SK-MEL-5 (cell line): ENCODE data around the gene SLC38A10. TPM values are rescaled to one million over a fixed set of nuclear protein-coding genes. Genes with fewer than 3 reads are reported as not detected.
"Not testable (repeated sequence)": the region's sequence is repeated elsewhere in the genome, so short reads cannot be mapped to it uniquely, and the experiment has no call there.

Experiments used
- DNase-seq: peaks from one replicate; pipeline ENCODE4 v3.0.0-alpha.2; 2016; ENCODE audit warnings: low read depth, low spot score
- in situ Hi-C: cut with HindIII; loops from 2 replicates; pipeline ENCODE4 v1.10.0; 2016; ENCODE audit warnings: low sequenced_read_pairs, high pct_unique_total_duplicates, low pct_unique_long_range_greater_than_20kb
- total RNA-seq: library from RNA; depleted of rRNA; stranded (reverse); fragments of >200 nt; shearing (Covaris generic); gene quantifications from 2 replicates; pipeline ENCODE4 v1.2.3, GENCODE V29; 2014

The SLC38A10 gene
- total RNA-seq, 1 experiment from 2014 or later: 189 TPM

DNA sequence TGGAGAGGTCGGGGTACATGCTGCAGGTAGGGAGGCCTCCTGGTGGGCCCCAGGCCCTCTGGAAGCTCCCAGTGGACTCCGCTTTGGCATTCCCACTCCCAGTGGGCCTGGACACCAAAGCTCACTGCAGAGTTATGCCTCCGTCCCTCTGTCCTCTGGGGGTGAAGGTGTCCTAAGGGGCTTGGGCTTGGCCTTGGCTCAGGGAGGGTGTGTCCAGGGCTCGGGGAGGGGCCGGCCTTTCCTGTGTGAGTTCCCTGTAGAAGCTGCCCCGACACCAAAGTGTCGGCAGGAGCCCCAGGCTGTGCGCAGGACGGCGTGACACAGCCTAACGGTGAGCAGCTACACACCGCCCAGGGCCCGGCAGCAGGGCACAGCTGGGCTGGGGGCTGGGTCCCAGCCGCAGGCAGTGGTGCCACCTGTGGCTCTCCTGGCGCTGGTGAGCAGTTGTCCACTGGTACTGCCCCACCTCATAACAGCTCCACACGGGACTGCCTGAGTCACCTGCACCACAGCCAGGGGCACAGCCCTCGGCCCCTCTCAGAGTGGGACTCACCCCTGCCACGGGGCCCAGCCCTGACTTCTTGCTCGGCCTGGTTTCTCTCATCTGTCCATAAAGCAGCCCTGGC, 62.4 kb downstream of the SLC38A10 start:
- no peak for DNase-seq
- in situ Hi-C loops: no loop called here

- DNase-seq: no peak
- in situ Hi-C loops: no loop called here
Observed at GRCh38 chr17:81231766-81232581, 63.1 kb downstream of the SLC38A10 start.

DNA sequence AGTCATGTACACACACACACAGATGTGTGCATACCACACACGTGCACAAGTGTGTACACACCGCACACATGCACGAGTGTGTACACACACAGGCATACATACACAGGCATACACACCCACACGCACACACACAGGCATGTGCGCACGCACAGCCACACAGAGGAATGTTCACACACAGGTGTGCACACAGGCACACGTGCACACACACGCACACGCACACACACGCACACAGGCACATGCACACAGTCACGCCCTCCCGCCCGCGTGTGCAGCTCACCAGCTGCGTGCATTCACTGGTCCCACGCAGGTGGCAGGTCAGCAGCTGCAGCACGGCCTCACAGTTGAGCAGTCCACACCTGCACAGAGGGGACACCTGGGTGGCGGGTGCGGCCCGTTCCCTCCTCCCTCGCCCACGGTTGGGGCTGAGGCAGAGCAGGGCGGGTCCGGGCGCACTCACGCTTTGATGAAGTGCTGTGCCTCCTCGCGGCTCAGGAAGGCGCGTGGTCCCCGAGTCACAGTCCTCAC, 63.9 kb downstream of the SLC38A10 start:
- no peak for DNase-seq
- in situ Hi-C loops: no loop called here

DNA sequence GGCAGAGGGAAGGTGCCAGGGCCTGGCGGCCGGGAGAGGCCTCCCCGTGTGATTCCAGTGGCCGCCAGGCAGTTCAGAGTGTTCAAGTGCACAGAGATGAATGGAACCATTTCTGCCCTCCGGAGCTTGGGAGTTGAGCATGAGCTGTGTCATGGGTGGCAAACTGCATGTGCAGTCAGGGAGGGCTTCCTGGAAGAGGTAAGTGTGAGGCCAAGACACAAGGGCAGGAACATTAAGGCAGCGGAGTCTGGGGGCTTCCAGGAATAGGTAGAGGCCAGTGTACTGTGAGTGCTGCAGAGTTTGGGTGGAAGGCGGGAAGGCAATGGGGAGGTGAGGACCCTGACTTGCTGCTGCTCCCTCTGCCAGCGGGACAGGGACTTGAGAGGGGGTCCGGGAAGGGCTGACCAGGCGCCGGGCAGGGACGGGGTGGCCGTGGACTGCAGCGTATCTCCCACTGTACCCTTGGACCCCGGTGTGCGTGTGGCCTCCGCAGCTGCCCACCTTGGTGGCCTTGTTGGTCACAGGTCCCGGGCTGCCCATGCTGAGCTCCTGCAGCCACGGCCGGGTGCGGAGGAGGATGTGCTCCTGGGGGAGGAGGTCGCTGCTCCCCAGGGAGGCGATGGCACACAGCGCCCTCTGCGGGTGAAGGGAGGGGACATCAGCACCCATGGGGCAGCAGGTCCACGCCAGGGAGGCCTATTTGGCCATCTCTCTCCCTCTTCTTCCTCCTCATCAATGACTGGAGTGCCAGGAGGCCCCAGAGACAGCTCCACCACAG, 64.9 kb downstream of the SLC38A10 start:
- peak; percentile 63 for DNase-seq
- in situ Hi-C loops: no loop called here

GRCh38 chr17:81229666-81229920, 65.5 kb downstream of the SLC38A10 start:
- in situ Hi-C loops: no loop called here
- DNase-seq: no peak

GRCh38 chr17:81228834-81229665, 66.1 kb downstream of the SLC38A10 start:
- in situ Hi-C loops: no loop called here
- no peak for DNase-seq

- in situ Hi-C loops: no loop called here
- no peak for DNase-seq
Observed at GRCh38 chr17:81228420-81228819, 66.7 kb downstream of the SLC38A10 start.

DNA sequence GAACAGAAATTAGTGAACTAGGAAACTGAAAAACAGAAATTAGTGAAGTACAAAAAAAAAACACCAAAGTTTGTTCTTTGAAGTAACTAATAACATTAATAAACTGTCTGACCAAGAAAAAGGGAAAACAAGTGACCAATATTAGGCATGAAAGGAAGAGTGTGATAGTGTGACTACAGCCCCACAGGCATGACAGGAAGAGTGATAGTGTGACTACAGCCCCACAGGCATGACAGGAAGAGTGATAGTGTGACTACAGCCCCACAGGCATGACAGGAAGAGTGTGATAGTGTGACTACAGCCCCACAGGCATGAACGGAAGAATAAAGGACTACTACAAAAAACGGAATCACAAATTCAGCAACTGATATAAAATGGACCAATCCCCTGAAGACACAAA, 67.5 kb downstream of the SLC38A10 start:
- in situ Hi-C loops, DNase-seq: not testable (repeated sequence)

- no peak for DNase-seq
Observed at GRCh38 chr17:81223762-81224130, 71.4 kb downstream of the SLC38A10 start.

DNA sequence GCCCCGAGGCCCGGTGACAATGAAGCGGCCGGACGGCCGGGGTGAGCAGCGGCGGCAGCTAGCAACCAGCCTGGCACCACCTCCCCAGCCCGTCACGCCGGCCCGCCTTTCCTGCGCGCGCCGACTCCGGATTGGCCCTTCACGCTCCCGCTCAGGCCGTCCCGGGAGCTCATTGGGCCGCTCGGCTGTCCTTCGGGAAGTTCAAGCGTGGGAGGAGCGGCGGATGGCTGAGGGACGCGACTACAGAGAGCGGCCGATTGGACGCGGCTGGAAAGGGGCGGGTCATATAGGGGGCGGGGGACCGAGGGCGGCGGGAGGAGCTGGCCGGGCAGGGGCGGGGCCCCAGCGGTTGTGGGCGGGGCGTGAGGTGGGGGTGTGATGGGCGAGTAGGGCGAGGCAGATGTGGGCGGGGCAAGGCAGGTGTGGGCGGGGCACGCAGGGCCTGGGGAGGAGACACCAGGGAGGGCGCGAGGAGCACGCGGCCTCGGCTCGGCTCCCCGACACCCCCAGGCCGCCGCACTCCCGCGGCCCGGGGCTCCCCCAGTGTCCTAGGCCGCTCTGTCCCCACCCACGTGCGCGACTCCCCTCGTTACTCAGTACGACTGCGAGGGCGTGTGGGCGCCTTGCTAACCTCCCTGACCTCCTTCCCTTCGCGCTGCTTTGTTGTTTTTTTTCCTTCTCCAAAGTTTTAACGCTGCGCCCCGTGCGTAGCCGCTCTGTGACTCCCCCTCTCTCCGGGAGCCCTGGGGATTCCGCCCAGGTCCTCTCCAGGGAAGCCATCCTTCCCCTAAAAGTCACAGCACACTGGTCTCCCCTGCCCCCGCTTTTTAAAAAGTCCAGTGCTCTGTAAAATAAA, 72.0 kb downstream of the SLC38A10 start, which contains the start of gene CEP131:
Gene CEP131 (minus strand): TSS at position 60 of the 856 bp plus-strand sequence. CDS start 2,909 bp downstream, outside the sequence.
- in situ Hi-C loops: no loop called here
- DNase-seq: peak; percentile 100

More at GRCh38 chr17:81223762-81224130, 71.4 kb downstream of the SLC38A10 start:
- in situ Hi-C loops: no loop called here

DNA sequence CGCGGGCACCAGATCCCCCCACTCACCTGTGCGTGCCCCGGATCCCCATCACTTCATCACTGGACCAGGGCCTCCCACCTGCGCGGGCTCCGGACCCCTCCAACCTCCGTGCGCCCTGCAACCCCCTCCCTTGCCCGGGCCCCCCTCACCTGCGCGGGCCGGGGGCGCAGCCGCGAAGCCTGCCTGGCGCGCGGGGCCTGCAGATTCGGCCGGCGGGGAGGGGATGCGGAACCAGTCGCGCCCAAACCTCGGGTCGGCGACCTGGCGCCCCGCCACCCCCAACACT, 72.5 kb downstream of the SLC38A10 start:
- in situ Hi-C loops: no loop called here
- DNase-seq: no peak

- in situ Hi-C loops: no loop called here
- DNase-seq: no peak
Observed at GRCh38 chr17:81221842-81222619, 73.1 kb downstream of the SLC38A10 start.

DNA sequence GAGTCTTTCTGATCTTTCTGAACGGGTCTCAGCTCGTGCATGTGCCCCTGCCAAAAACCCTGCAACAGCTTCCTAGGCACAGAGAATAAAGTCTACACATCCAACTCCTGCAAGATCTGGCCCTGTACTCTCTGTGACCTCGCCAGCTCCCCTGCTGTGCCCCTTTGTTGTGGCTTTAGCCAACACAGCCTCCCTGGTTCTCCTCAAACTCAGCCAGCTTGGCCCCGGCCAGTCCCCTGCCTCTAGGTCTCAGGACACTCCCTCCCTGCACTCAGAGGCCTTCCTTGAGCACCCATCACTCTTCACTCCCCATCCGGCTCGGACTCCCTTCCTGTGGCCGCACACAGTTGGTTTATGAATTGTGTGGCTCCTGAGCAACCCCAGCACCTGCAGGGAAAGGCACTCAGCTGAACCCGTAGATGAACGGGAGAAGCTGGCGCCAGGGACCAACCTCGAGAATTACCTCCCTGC, 73.7 kb downstream of the SLC38A10 start:
- in situ Hi-C loops: no loop called here
- DNase-seq: no peak

DNA sequence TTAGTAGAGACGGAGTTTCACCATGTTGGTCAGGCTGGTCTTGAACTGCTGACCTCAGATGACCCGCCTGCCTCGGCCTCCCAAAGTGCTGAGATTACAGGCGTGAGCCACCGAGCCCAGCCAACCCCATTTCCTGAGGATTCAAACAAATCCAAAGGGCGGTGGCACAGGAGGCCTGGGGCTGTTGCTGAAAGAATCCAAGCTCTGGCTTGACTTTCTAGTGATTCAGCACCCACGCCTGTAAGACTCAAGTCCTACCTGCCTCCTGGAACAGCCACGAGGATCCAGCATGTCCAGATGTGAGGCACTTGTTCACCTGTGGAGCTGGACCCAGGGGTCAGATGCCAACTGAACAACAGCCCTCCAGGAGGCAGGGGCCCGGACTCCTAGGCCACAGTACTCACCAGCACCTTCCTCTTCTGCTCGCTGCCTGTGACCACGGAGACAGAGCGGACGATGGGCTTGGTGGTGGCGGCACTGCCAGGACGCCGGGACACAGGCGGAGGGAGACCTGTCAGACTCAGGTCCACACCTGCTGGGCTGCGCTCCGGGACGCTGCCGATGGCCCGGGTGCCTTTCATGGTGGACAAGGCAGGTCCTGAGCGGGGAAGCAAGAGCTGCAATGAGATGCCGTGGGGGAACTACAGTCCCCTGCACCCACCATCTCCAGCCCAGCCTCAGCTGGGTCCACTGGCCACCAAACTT, 75.5 kb downstream of the SLC38A10 start:
- no peak for DNase-seq
- in situ Hi-C loops: no loop called here

- in situ Hi-C loops: no loop called here
- DNase-seq: no peak
Observed at GRCh38 chr17:81218991-81219390, 76.1 kb downstream of the SLC38A10 start.

DNA sequence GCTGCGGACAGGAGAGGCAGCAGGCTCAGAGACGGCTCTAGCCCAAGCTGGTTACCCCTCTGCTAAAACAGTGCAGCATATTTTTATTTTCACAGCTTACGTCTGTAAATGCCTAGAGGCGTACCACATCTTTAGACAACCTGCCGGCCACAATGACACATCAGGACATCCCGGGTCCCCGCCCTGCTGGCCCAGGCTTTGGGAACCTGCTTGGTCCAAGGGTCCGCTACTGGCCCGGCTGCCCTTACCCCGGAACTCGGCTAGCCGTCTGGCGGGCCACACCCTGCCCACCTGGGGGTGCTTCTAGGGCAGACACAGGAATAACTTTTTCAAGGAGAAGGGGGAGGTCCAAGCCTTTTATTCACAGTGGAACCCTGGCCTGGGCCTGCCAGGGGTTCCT, 76.6 kb downstream of the SLC38A10 start:
- in situ Hi-C loops: no loop called here
- no peak for DNase-seq
